HEK293T (cell line): Measurements from ENCODE around the gene TPM1.
A peak's percentile ranks its signal among the peaks of the same experiment; 100 is the strongest.

Source experiments
- CTCF ChIA-PET: fragments of 350-600 bp; formaldehyde crosslinking; extraction: SDS; loops from one replicate; lab custom pipeline; 2021; ENCODE audit warnings: antibody characterized with exemption, inconsistent platforms; lab: Yijun Ruan, JAX
- POLR2A ChIA-PET: fragments of 350-600 bp; formaldehyde crosslinking; extraction: SDS; loops from one replicate; lab custom pipeline; 2020; ENCODE audit warnings: antibody characterized with exemption, inconsistent platforms; lab: Yijun Ruan, JAX
- DNase-seq: peaks from one replicate; pipeline ENCODE4 v3.0.0; 2012; ENCODE audit warnings: mixed read lengths; ENCODE audit errors: extremely low spot score
- ARNT ChIP-seq: fragments of 450-650 bp; IDR thresholded peaks from 2 replicates; pipeline ENCODE4 v1.6.1; 2017; ENCODE audit warnings: mild to moderate bottlenecking
- BHLHE40 ChIP-seq: fragments of 450-650 bp; IDR thresholded peaks from 2 replicates; pipeline ENCODE4 v1.6.1; 2016; ENCODE audit warnings: mild to moderate bottlenecking, moderate library complexity, borderline replicate concordance
- CTBP1 ChIP-seq: fragments of 450-650 bp; IDR thresholded peaks from 2 replicates; pipeline ENCODE4 v1.6.1; 2016; ENCODE audit warnings: borderline replicate concordance
- ELF4 ChIP-seq: fragments of 450-650 bp; IDR thresholded peaks from 2 replicates; pipeline ENCODE4 v1.6.1; 2017; ENCODE audit warnings: antibody characterized with exemption
- FOXA1 ChIP-seq: fragments of 450-650 bp; IDR thresholded peaks from 2 replicates; pipeline ENCODE4 v1.6.1; 2016; ENCODE audit warnings: mild to moderate bottlenecking
- FOXK2 ChIP-seq: fragments of 450-650 bp; IDR thresholded peaks from 2 replicates; pipeline ENCODE4 v1.6.1; 2016; ENCODE audit warnings: mild to moderate bottlenecking
- FOXM1 ChIP-seq: fragments of 450-650 bp; IDR thresholded peaks from 2 replicates; pipeline ENCODE4 v1.6.1; 2017; ENCODE audit warnings: mild to moderate bottlenecking, borderline replicate concordance
- HDGF ChIP-seq: fragments of 450-650 bp; IDR thresholded peaks from 2 replicates; pipeline ENCODE4 v1.6.1; 2017; ENCODE audit warnings: antibody characterized with exemption, borderline replicate concordance
- L3MBTL2 ChIP-seq: fragments of 450-650 bp; conservative IDR thresholded peaks from 2 replicates; pipeline ENCODE4 v1.6.1; 2016; ENCODE audit warnings: mild to moderate bottlenecking
- NFRKB ChIP-seq: fragments of 450-650 bp; IDR thresholded peaks from 2 replicates; pipeline ENCODE4 v1.6.1; 2016; ENCODE audit warnings: mild to moderate bottlenecking, moderate library complexity
- PKNOX1 ChIP-seq: fragments of 450-650 bp; IDR thresholded peaks from 2 replicates; pipeline ENCODE4 v1.6.1; 2016
- SP1 ChIP-seq: fragments of 450-650 bp; IDR thresholded peaks from 2 replicates; pipeline ENCODE4 v1.6.1; 2017
- SUZ12 ChIP-seq: fragments of 450-650 bp; IDR thresholded peaks from 2 replicates; pipeline ENCODE4 v1.6.1; 2016; ENCODE audit warnings: mild to moderate bottlenecking
- TARDBP ChIP-seq: fragments of 450-650 bp; IDR thresholded peaks from 2 replicates; pipeline ENCODE4 v1.6.1; 2016
- ZNF384 ChIP-seq: fragments of 450-650 bp; IDR thresholded peaks from 2 replicates; pipeline ENCODE4 v1.6.1; 2016

The TPM1 gene

GRCh38 chr15:63051156-63052066 lies 8.9 kb downstream of the TPM1 start:
- POLR2A ChIA-PET = no interaction called here

GRCh38 chr15:63052077-63052841 lies 9.7 kb downstream of the TPM1 start:
- TF ChIP-seq PKNOX1 = 0 out of 2 replicates have a peak, but pooled peaks have one; percentile 10
- no peak for TF ChIP-seq ARNT
- ChIA-PET POLR2A (no interaction called here), CTCF (interaction anchor here (0.7 kb wide), 1 partner anchor 879 kb away, joined by 3 read pairs; no protein-coding TSS in a partner anchor)
- no peak for DNase-seq

More at GRCh38 chr15:63051156-63052066, 8.9 kb downstream of the TPM1 start:
- CTCF ChIA-PET = no interaction called here
- DNase-seq = peak; percentile 12
- peak; percentile 91 for TF ChIP-seq PKNOX1
- TF ChIP-seq ZNF384 = peak; percentile 83
- no peak for TF ChIP-seq ELF4

GRCh38 chr15:63052961-63053698 lies 10.6 kb downstream of the TPM1 start:
- CTCF ChIA-PET = no interaction called here
- DNase-seq = no peak
- TF ChIP-seq FOXA1 (no peak), FOXM1 (no peak), SP1 (no peak), ZNF384 (0 out of 2 replicates have a peak, but pooled peaks have one; percentile 43), FOXK2 (no peak)
- POLR2A ChIA-PET = no interaction called here

GRCh38 chr15:63054281-63054683 lies 11.7 kb downstream of the TPM1 start:
- CTCF ChIA-PET = interaction anchor here (0.8 kb wide), 1 partner anchor 40 kb away, joined by 3 read pairs; no protein-coding TSS in a partner anchor
- POLR2A ChIA-PET = no interaction called here
- DNase-seq = no peak
- TF ChIP-seq NFRKB (no peak), TARDBP (no peak), FOXA1 (no peak), ZNF384 (no peak)

- no peak for DNase-seq
- ChIA-PET POLR2A (no interaction called here), CTCF (no interaction called here)
- TF ChIP-seq CTBP1 = peak; percentile 63; the same call in 1 of the 2 replicates
- TF ChIP-seq TARDBP = no peak
- peak; percentile 89 for TF ChIP-seq PKNOX1
Observed at GRCh38 chr15:63054985-63055384, 12.4 kb downstream of the TPM1 start.

- TF ChIP-seq SUZ12 (no peak), TARDBP (no peak), PKNOX1 (no peak), BHLHE40 (no peak), HDGF (no peak), L3MBTL2 (no peak), NFRKB (no peak), FOXA1 (no peak), SP1 (no peak), ELF4 (no peak), FOXM1 (no peak), ZNF384 (no peak), FOXK2 (no peak)
- DNase-seq = no peak
- POLR2A ChIA-PET = no interaction called here
- CTCF ChIA-PET = no interaction called here
Observed at GRCh38 chr15:63056829-63057228, 14.3 kb downstream of the TPM1 start.
